Measurements from ENCODE around the gene FSTL3. TPM values are rescaled to one million over a fixed set of nuclear protein-coding genes. Genes with fewer than 3 reads are reported as not detected.

FSTL3 gene
- polyA plus RNA-seq, 1 of the 3 experiments (the other 2 are of a cell fraction), result 64.4 TPM

- H3K9me3 ChIP-seq, result no peaks in the 10 kb centered on the region
- peak overlapping the region; percentile 68 to 73 for H3K4me3 ChIP-seq (ENCODE audit: low read depth in 2 of 2, low read length in 1 of 2)
- no peaks in the 10 kb centered on the region for H3K36me3 ChIP-seq (replicated peaks in 1 of 2; ENCODE audit: control insufficient read depth in 1 of 2, insufficient read depth in 2 of 2, low read length in 1 of 2)
- no CpG with 5 or more reads among the region's 78 CpGs for WGBS (ENCODE audit: low lambda C conversion rate)
- H3K9me2 ChIP-seq, result no peaks in the 10 kb centered on the region
- TF ChIP-seq MAX (IDR thresholded peaks at IDR 0.05; ENCODE audit: low read depth), result no peak
- TF ChIP-seq ZBTB33 (IDR thresholded peaks at IDR 0.05; ENCODE audit: borderline replicate concordance, low read depth), result no peak
- no peak for TF ChIP-seq ELF1 (IDR thresholded peaks at IDR 0.05)
- no peak for TF ChIP-seq FOXM1 (IDR thresholded peaks at IDR 0.05; ENCODE audit: low read depth)
- peaks cover 18% of the 10 kb centered on the region for H3F3A ChIP-seq (replicated peaks; ENCODE audit: insufficient read depth)
- peaks cover 0 to 24% of the 10 kb centered on the region in 2 experiments; a peak in 1 of 4 replicates for H3K4me1 ChIP-seq (ENCODE audit: control insufficient read depth in 1 of 2, insufficient read depth in 2 of 2, low read depth in 1 of 2, low read length in 1 of 2)
- H3K27ac ChIP-seq (ENCODE audit: low read depth in 2 of 2, low read length in 1 of 2), result peak overlapping the region in 1 of 2 experiments; percentile 56; a peak in 1 of 4 replicates
- H2AFZ ChIP-seq (ENCODE audit: low read depth), result 0 out of 2 replicates have a peak overlapping the region, but pooled peaks have one; percentile 37
- H3K9ac ChIP-seq, result peak overlapping the region; percentile 44
- no peaks in the 10 kb centered on the region for H3K79me2 ChIP-seq (ENCODE audit: insufficient read depth)
- no peaks in the 10 kb centered on the region for H3K27me3 ChIP-seq (ENCODE audit: insufficient read depth)
- peak overlapping the region; percentile 85 for H3K4me2 ChIP-seq
- peak; percentile 71 for DNase-seq
- H4K20me1 ChIP-seq (ENCODE audit: insufficient read depth), result no peaks in the 10 kb centered on the region
- POLR2A ChIA-PET, result no interaction called here
- CTCF ChIA-PET, result interaction anchor here (0.9 to 4.0 kb wide), 9 partner anchors 14 to 43 kb away, joined by 3 to 21 read pairs (median 6); no protein-coding TSS in a partner anchor
These were observed 33.2 kb downstream of the FSTL3 start for GRCh38 chr19:709196-709964.

- H3F3A ChIP-seq (replicated peaks; ENCODE audit: insufficient read depth), result peaks cover 18% of the 10 kb centered on the region
- no peaks in the 10 kb centered on the region for H4K20me1 ChIP-seq (ENCODE audit: insufficient read depth)
- H2AFZ ChIP-seq (ENCODE audit: low read depth), result no peak overlapping the region
- ChIA-PET CTCF (interaction anchor here (4.0 kb wide), 1 partner anchor 24 kb away, joined by 21 read pairs; no protein-coding TSS in a partner anchor), POLR2A (no interaction called here)
- no peaks in the 10 kb centered on the region for H3K36me3 ChIP-seq (replicated peaks in 1 of 2; ENCODE audit: control insufficient read depth in 1 of 2, insufficient read depth in 2 of 2, low read length in 1 of 2)
- H3K27ac ChIP-seq (ENCODE audit: low read depth in 2 of 2, low read length in 1 of 2), result peak overlapping the region in 1 of 2 experiments; percentile 66; a peak in 1 of 4 replicates
- peaks cover 0 to 23% of the 10 kb centered on the region in 2 experiments; a peak in 1 of 4 replicates for H3K4me1 ChIP-seq (ENCODE audit: control insufficient read depth in 1 of 2, insufficient read depth in 2 of 2, low read depth in 1 of 2, low read length in 1 of 2)
- peak overlapping the region; percentile 85 for H3K4me2 ChIP-seq
- peak; percentile 55 for DNase-seq
- no peaks in the 10 kb centered on the region for H3K9me2 ChIP-seq
- no peaks in the 10 kb centered on the region for H3K9me3 ChIP-seq
- H3K4me3 ChIP-seq (ENCODE audit: low read depth in 2 of 2, low read length in 1 of 2), result peak overlapping the region; percentile 68 to 73; a peak in 3 of 4 replicates
- H3K79me2 ChIP-seq (ENCODE audit: insufficient read depth), result peaks cover 3% of the 10 kb centered on the region; the same call in 1 of the 2 replicates
- no peak for TF ChIP-seq RXRA (IDR thresholded peaks at IDR 0.05; ENCODE audit: borderline replicate concordance, low read depth)
- no peak for TF ChIP-seq RAD21 (IDR thresholded peaks at IDR 0.05; ENCODE audit: low read length)
- no peak for TF ChIP-seq MEF2A (IDR thresholded peaks at IDR 0.05; ENCODE audit: borderline replicate concordance, low read depth)
- no peak for TF ChIP-seq TCF12 (IDR thresholded peaks at IDR 0.05)
- TF ChIP-seq YY1 (IDR thresholded peaks at IDR 0.05; ENCODE audit: low read depth), result no peak
- TF ChIP-seq RCOR1 (IDR thresholded peaks at IDR 0.05; ENCODE audit: low read length), result no peak
- no peak for TF ChIP-seq REST (IDR thresholded peaks at IDR 0.05; ENCODE audit: low read depth, low read length)
- no peak for TF ChIP-seq JUND (IDR thresholded peaks at IDR 0.05)
- TF ChIP-seq IRF3 (IDR thresholded peaks at IDR 0.05; ENCODE audit: low read depth, low read length), result no peak
- no peak for TF ChIP-seq EZH2phosphoT487 (IDR thresholded peaks at IDR 0.05; ENCODE audit: borderline replicate concordance, low read depth)
- TF ChIP-seq FOXJ3 (CRISPR knock-in tag; IDR thresholded peaks at IDR 0.05), result no peak
- TF ChIP-seq RFX5 (IDR thresholded peaks at IDR 0.05; ENCODE audit: low read length), result no peak
- no peaks in the 10 kb centered on the region for H3K27me3 ChIP-seq (ENCODE audit: insufficient read depth)
- peak overlapping the region; percentile 44 for H3K9ac ChIP-seq
- WGBS (ENCODE audit: low lambda C conversion rate), result 70% methylated on average over 13 of the region's 27 CpGs
These were observed 33.9 kb downstream of the FSTL3 start for GRCh38 chr19:709965-710571.
